HL-60 (cell line): ENCODE results near the gene EREG.

Experiments used
- CTCF ChIP-seq: IDR thresholded peaks from one replicate; pipeline ENCODE4 v1.5.1; 2011; ENCODE audit warnings: low read length, control low read depth, inconsistent platforms; ENCODE audit not compliant: insufficient read depth
- GABPA ChIP-seq: IDR thresholded peaks from 2 replicates; pipeline ENCODE4 v1.6.1; 2012; ENCODE audit warnings: low read depth
- POLR2AphosphoS5 ChIP-seq: IDR thresholded peaks from 2 replicates; pipeline ENCODE4 v1.6.1; 2012; ENCODE audit warnings: low read depth
- REST ChIP-seq: IDR thresholded peaks from 2 replicates; pipeline ENCODE4 v1.6.1; 2012; ENCODE audit warnings: low read depth; ENCODE audit not compliant: insufficient replicate concordance
- SPI1 ChIP-seq: IDR thresholded peaks from 2 replicates; pipeline ENCODE4 v1.6.1; 2012; ENCODE audit warnings: low read depth, mild to moderate bottlenecking, borderline replicate concordance

- TF ChIP-seq CTCF (no peak), REST (no peak), POLR2AphosphoS5 (no peak), GABPA (no peak), SPI1 (no peak)
Measured at GRCh38 chr4:74377714-74378113, 12.8 kb downstream of the EREG start.
